Measurements from ENCODE around the gene ASIC4.

ASIC4 gene, protein sequence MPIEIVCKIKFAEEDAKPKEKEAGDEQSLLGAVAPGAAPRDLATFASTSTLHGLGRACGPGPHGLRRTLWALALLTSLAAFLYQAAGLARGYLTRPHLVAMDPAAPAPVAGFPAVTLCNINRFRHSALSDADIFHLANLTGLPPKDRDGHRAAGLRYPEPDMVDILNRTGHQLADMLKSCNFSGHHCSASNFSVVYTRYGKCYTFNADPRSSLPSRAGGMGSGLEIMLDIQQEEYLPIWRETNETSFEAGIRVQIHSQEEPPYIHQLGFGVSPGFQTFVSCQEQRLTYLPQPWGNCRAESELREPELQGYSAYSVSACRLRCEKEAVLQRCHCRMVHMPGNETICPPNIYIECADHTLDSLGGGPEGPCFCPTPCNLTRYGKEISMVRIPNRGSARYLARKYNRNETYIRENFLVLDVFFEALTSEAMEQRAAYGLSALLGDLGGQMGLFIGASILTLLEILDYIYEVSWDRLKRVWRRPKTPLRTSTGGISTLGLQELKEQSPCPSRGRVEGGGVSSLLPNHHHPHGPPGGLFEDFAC

DNA sequence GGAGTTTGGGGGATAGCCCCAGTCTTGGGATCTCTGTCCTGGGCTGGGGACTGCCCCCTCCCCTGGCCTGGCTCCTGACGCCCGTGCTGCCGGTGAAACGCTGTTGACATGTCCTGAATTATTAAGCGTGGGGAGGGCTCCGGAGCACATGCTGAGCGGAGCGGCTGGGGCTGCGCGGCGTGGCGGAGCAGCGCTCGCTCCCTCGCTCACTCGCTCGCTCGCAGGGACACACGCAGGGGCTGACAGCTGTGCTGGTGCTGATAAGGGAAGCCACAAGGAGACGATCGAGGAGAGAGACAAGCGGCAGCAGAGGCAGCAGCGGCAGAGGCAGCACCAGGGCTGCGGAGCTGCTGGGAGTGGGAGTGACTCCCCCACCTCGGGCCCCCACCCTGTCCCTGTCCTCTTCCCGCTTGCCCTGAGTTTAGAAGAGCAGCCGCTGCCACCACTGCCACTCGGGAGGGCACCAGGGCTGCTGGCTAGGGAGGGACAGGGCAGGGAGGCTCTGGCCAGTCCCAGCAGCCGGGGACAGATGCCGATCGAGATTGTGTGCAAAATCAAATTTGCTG, at the start of gene ASIC4:
Gene ASIC4 (plus strand): TSS at position 287 of the 566 bp plus-strand sequence. CDS start 243 bp downstream, at position 530.
- no peak for DNase-seq (ENCODE audit: low read depth)

- DNase-seq (ENCODE audit: low read depth), result no peak
Observed at GRCh38 chr2:219465659-219466561, 48.4 kb upstream of the ASIC4 start.

GRCh38 chr2:219466816-219467735, 47.2 kb upstream of the ASIC4 start:
- DNase-seq (ENCODE audit: low read depth), result no peak

DNA sequence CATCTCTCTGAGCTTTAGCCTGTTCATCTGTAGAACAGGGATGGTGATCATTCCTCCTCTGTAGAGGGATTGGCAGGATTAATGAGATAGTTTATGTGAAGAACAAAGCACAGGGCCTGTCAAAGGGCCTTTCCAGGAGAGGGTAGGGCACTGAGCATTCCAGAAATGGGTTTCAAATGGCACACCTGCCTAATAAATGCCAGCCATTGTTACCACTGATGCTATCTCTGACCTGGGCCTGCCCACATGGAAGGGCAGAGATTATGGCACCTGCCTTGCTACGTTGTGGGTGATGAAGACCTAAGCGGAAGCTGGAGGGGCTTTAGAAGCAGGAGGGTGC, 46.6 kb upstream of the ASIC4 start:
- DNase-seq (ENCODE audit: low read depth), result no peak

DNA sequence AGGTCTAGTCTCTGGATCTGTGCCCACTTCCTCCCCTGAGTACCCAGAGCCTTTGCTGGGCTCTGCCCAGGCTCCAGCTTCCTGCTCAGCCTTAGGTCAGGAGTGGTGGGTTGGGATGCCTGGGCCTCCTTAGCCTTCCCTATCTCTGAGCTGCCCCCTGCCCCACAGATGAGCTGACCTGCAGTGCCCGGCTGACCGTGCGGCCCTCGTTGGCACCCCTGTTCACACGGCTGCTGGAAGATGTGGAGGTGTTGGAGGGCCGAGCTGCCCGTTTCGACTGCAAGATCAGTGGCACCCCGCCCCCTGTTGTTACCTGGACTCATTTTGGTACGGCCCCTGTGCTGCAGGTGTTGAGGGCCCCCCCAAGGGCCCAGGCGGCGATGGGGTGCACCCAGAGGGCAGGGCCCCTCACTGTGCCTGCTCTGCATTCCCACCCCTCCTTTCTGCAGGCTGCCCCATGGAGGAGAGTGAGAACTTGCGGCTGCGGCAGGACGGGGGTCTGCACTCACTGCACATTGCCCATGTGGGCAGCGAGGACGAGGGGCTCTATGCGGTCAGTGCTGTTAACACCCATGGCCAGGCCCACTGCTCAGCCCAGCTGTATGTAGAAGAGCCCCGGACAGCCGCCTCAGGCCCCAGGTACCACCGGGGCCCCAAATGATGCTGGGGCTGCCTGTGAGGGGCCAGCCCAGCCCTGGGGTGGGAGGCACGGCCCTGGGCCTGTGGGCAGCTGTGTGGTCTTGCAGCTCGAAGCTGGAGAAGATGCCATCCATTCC, 45.7 kb upstream of the ASIC4 start:
- DNase-seq (ENCODE audit: low read depth), result no peak

DNA sequence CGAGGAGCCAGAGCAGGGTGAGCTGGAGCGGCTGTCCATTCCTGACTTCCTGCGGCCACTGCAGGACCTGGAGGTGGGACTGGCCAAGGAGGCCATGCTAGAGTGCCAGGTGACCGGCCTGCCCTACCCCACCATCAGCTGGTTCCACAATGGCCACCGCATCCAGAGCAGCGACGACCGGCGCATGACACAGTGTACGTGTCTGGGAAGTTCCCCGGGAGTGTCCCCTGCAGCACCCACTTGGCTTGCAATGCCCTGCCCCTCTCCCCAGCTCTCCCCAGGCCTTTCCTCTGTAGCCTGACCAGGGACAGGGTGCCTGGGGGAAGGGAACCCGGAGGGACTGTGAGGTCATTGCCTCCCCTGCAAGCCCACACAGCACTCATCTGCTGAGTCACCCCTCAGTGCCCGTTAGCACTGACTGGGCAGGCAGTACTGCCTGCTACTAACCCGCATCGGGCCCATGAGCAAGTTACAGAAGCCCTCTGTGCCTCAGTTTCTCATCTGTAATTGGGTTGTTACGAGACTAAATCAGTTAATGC, 45.0 kb upstream of the ASIC4 start:
- DNase-seq (ENCODE audit: low read depth), result no peak

GRCh38 chr2:219470429-219470828, 43.9 kb upstream of the ASIC4 start:
- DNase-seq (ENCODE audit: low read depth), result no peak

DNA sequence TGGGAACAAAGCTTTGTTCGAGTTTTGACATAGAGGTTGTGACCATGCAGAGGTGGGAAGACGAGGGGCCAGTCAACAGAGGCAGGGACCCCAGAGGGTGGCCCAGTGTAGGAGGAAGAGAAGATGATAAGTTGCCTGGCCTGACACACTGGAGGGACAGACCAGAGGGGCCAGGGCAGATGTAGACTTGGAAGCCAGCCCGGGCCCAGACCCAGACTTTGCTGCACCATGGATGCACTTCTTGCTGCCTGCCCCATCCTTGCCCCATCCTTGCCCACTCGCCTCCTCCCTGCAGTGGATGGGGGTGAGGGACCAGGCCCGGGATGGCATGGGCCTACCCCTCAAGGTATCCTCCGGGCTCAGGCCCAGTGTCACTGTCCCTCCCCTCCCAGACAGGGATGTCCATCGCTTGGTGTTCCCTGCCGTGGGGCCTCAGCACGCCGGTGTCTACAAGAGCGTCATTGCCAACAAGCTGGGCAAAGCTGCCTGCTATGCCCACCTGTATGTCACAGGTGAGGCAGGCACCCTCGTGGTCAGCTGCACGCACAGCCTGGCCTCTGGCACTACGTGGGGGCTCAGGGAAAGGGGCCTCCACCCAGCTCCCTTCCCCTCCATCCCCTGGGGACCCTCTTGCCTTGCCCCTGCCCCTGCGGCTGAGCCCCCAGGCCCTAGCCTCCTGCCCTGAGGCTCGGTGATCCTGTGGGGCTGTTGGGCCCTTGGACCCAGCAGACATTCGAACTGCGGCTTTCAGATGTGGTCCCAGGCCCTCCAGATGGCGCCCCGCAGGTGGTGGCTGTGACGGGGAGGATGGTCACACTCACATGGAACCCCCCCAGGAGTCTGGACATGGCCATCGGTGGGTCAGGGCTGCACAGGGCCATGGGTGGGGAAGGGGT, 42.6 kb upstream of the ASIC4 start:
- DNase-seq (ENCODE audit: low read depth), result no peak

GRCh38 chr2:219472629-219473187, 41.6 kb upstream of the ASIC4 start:
- DNase-seq (ENCODE audit: low read depth), result no peak

- no peak for DNase-seq (ENCODE audit: low read depth)
Observed at GRCh38 chr2:219473511-219473910, 40.8 kb upstream of the ASIC4 start.

DNA sequence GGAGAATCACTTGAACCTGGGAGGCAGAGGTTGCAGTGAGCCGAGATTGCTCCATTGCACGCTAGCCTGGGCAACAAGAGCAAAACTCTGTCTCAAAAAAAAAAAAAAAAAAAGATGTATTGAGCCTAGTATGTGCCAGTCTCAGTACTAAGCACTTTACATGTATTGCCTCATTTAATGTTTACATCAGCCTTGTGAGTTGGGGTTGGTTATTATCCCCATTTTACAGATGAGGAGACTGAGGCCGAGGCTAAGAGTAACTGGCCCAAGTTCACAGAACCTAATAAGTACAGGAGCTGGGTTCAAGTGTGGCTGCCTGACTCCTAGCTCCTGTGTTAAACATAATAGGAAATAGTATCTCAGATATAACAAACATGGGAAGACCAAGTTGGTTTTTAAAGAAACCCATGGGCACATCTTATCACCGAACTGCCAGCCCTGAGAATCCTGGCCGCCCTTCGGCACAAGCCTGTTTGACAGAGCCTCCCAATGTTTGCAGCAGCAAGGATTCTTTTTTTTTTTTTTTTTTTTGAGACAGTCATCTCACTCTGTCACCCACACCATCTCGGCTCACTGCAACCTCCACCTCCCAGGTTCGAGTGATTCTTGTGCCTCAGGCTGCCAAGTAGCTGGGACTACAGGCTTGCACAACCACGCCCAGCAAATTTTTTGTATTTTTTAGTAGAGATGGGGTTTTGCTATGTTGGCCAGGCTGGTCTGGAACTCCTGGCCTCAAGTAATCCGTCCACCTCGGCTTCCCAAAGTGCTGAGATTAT, 39.8 kb upstream of the ASIC4 start:
- no peak for DNase-seq (ENCODE audit: low read depth)

DNA sequence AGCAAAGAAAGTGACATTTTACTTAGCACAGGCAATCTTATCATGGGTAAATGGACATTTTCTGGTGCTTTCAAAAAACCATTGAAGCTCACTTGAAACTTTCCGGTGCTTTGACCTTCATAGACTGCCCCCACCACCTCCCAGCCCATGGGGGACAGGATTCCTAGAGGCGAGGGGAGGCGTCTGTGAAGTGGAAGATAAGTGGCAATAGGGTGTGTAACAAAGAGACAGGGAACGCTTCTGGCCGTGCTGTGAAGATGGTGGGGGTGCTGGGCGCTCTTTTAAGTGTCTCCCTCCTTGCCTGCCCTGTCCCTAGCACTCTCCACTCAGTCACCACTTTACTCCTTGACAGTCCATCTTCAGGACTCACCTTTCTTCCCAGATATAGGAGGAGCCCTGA, 39.0 kb upstream of the ASIC4 start:
- DNase-seq (ENCODE audit: low read depth), result no peak

GRCh38 chr2:219475697-219476651, 38.3 kb upstream of the ASIC4 start:
- DNase-seq (ENCODE audit: low read depth), result peak; percentile 48

- no peak for DNase-seq (ENCODE audit: low read depth)
Observed at GRCh38 chr2:219476652-219477151, 37.6 kb upstream of the ASIC4 start.

- DNase-seq (ENCODE audit: low read depth), result no peak
Observed at GRCh38 chr2:219477179-219477578, 37.1 kb upstream of the ASIC4 start.

- DNase-seq (ENCODE audit: low read depth), result no peak
Observed at GRCh38 chr2:219477815-219478214, 36.5 kb upstream of the ASIC4 start.

- no peak for DNase-seq (ENCODE audit: low read depth)
Observed at GRCh38 chr2:219478916-219479315, 35.4 kb upstream of the ASIC4 start.

Measured in activated T-cell treated with anti-CD3 and anti-CD28 coated beads for 1 hour (primary cell).